ENCODE data around the gene SH3BGR.

GRCh38 chr21:39430457-39430856, 21.3 kb upstream of the SH3BGR start:
- TF ChIP-seq CTCF (IDR thresholded peaks at IDR 0.05; ENCODE audit: low read depth, low read length, missing input control) (no peak), GABPA (IDR thresholded peaks at IDR 0.05 in 1 of 2, conservative IDR thresholded peaks at IDR 0.05 in 1 of 2) (no peak), MAX (IDR thresholded peaks at IDR 0.05) (no peak), REST (IDR thresholded peaks at IDR 0.05) (no peak), ATF3 (IDR thresholded peaks at IDR 0.05) (no peak), TAF1 (conservative IDR thresholded peaks at IDR 0.05) (no peak), RAD21 (IDR thresholded peaks at IDR 0.05) (no peak), SP1 (IDR thresholded peaks at IDR 0.05) (no peak), JUND (IDR thresholded peaks at IDR 0.05) (no peak), YY1 (IDR thresholded peaks at IDR 0.05) (no peak), NR2F2 (IDR thresholded peaks at IDR 0.05) (no peak), ZBTB33 (IDR thresholded peaks at IDR 0.05) (no peak), FOXA1 (IDR thresholded peaks at IDR 0.05) (no peak), RXRA (IDR thresholded peaks at IDR 0.05) (no peak)

Measured in liver (tissue), 3 donors.